HCT116 (cell line): ENCODE measurements around the gene ASCL2. TPM values are rescaled to one million over a fixed set of nuclear protein-coding genes. Genes with fewer than 3 reads are reported as not detected.

ENCODE experiments used
- ATAC-seq: fragments of 200-7000 bp; cut with Tn5 transposase; 2 replicates; pipeline ENCODE4 v1.9.1; 2020; ENCODE audit warnings: mild to moderate bottlenecking, moderate library complexity
- BruUV-seq: library from RNA; stranded (reverse); fragments of 400-500 nt; replicated peaks from 2 replicates; lab custom pipeline; 2021; lab: Mats Ljungman, UMichigan
- CTCF ChIA-PET: fragments of 300-600 bp; sonication (Branson Sonifier 250); formaldehyde crosslinking; loops from one replicate; lab custom pipeline; 2021; ENCODE audit warnings: antibody characterized with exemption; lab: Charles Lee
- POLR2A ChIA-PET: fragments of 300-600, 350-600 bp; sonication (Branson Sonifier 250); formaldehyde crosslinking; loops from one replicate; lab custom pipeline; 2021; ENCODE audit warnings: antibody characterized with exemption; lab: Charles Lee
- RAD21 ChIA-PET, 2 experiments: fragments of 300-600 bp; sonication (Branson Sonifier 250); formaldehyde crosslinking; loops; one replicate each; lab custom pipeline; 2023; ENCODE audit warnings: low total read pairs in 2 of 2; ENCODE audit not compliant: uncharacterized antibody in 2 of 2, unreplicated experiment in 2 of 2, low non-redundant PET in 1 of 2; lab: Charles Lee
- DNase-seq: peaks from one replicate; pipeline ENCODE4 v3.0.0-alpha.2; 2010; ENCODE audit warnings: low read depth, low spot score
- H2AFZ ChIP-seq: fragments of 200-600 bp; shearing (Covaris generic), sonication (generic); 2 replicates; pipeline ENCODE4 v1.6.1; 2017; ENCODE audit warnings: low read depth, mixed run types, mixed read lengths, antibody characterized with exemption, low read length; ENCODE audit not compliant: poor library complexity, severe bottlenecking
- H3K27ac ChIP-seq: 2 replicates; pipeline ENCODE4 v1.5.1; 2012; ENCODE audit warnings: low read depth, low read length
- H3K27me3 ChIP-seq: fragments of 200-600 bp; sonication (generic); 2 replicates; pipeline ENCODE4 v1.6.1; 2016; ENCODE audit warnings: mixed run types, low read length, mixed read lengths; ENCODE audit not compliant: insufficient read depth
- H3K36me3 ChIP-seq, 2 experiments: fragments of 200-500 bp in 1 of 2; fragments of 200-600 bp in 1 of 2; sonication (Bioruptor generic) in 1 of 2; sonication (generic) in 1 of 2; 2 replicates each; pipeline versions ENCODE4 v1.5.1 to v1.6.1; 2014 to 2016; ENCODE audit warnings: low read length in 2 of 2, inconsistent platforms in 1 of 2, mixed read lengths in 1 of 2, mixed run types in 1 of 2; ENCODE audit not compliant: insufficient read depth in 2 of 2, control insufficient read depth in 1 of 2
- H3K4me1 ChIP-seq, 2 experiments: fragments of 200-600 bp in 1 of 2; sonication (generic) in 1 of 2; 2 replicates each; pipeline versions ENCODE4 v1.5.1 to v1.6.1; 2012 to 2017; ENCODE audit warnings: low read length in 2 of 2, inconsistent platforms in 1 of 2, mild to moderate bottlenecking in 1 of 2, mixed read lengths in 1 of 2, mixed run types in 1 of 2, moderate library complexity in 1 of 2; ENCODE audit not compliant: insufficient read depth in 2 of 2, control insufficient read depth in 1 of 2
- H3K4me2 ChIP-seq: fragments of 200-600 bp; sonication (generic); 2 replicates; pipeline ENCODE4 v1.6.1; 2017; ENCODE audit warnings: mixed run types, low read length, mixed read lengths
- H3K4me3 ChIP-seq, 2 experiments: fragments of 200-600 bp in 1 of 2; sonication (generic) in 1 of 2; replicated peaks in 1 of 2; 2 replicates each; pipeline ENCODE4 v1.5.1; 2011 to 2016; ENCODE audit warnings: low read length in 2 of 2, control low read depth in 1 of 2, low read depth in 1 of 2, mild to moderate bottlenecking in 1 of 2, mixed read lengths in 1 of 2, mixed run types in 1 of 2
- H3K79me2 ChIP-seq: fragments of 200-600 bp; sonication (generic); 2 replicates; pipeline ENCODE4 v1.6.1; 2017; ENCODE audit warnings: mild to moderate bottlenecking, mixed run types, low read length, moderate library complexity, mixed read lengths; ENCODE audit not compliant: insufficient read depth
- H3K9ac ChIP-seq: fragments of 200-600 bp; sonication (generic); 2 replicates; pipeline ENCODE4 v1.6.1; 2016; ENCODE audit warnings: low read length, mixed read lengths
- H3K9me2 ChIP-seq: fragments of 200-600 bp; sonication (generic), shearing (Covaris generic); 2 replicates; pipeline ENCODE4 v1.6.1; 2017; ENCODE audit warnings: mixed run types, mild to moderate bottlenecking, moderate library complexity; ENCODE audit not compliant: insufficient read depth
- H3K9me3 ChIP-seq, 2 experiments: fragments of 200-500 bp in 1 of 2; fragments of 200-600 bp in 1 of 2; sonication (Bioruptor generic) in 1 of 2; sonication (generic) in 1 of 2; 2 replicates each; pipeline ENCODE4 v1.6.1; 2014 to 2017; ENCODE audit warnings: low read length in 2 of 2, mixed read lengths in 2 of 2, inconsistent platforms in 1 of 2, low read depth in 1 of 2, mild to moderate bottlenecking in 1 of 2, mixed run types in 1 of 2, moderate library complexity in 1 of 2; ENCODE audit not compliant: control insufficient read depth in 1 of 2, insufficient read depth in 1 of 2
- H4K20me1 ChIP-seq: fragments of 200-600 bp; sonication (generic), shearing (Covaris generic); 2 replicates; pipeline ENCODE4 v1.6.1; 2017; ENCODE audit warnings: mixed run types, mild to moderate bottlenecking, moderate library complexity; ENCODE audit not compliant: insufficient read depth
- EGR1 ChIP-seq: IDR thresholded peaks from 2 replicates; pipeline ENCODE4 v1.6.1; 2012; ENCODE audit warnings: low read depth
- ELF1 ChIP-seq: IDR thresholded peaks from 2 replicates; pipeline ENCODE4 v1.6.1; 2012; ENCODE audit warnings: low read depth, borderline replicate concordance
- EZH2 ChIP-seq: fragments of 200-600 bp; sonication (generic); IDR thresholded peaks from 2 replicates; pipeline ENCODE4 v1.6.1; 2017; ENCODE audit warnings: antibody characterized with exemption, mixed run types
- EZH2phosphoT487 ChIP-seq: fragments of 200-600 bp; IDR thresholded peaks from 2 replicates; pipeline ENCODE4 v1.6.1; 2018; ENCODE audit warnings: antibody characterized with exemption, borderline replicate concordance
- JUND ChIP-seq: IDR thresholded peaks from 2 replicates; pipeline ENCODE4 v1.6.1; 2012
- POLR2A ChIP-seq: IDR thresholded peaks from 2 replicates; pipeline ENCODE4 v1.7.0; 2011; ENCODE audit warnings: borderline replicate concordance; ENCODE audit not compliant: insufficient read depth, insufficient read length; ENCODE audit errors: extremely low read depth
- REST ChIP-seq: IDR thresholded peaks from 2 replicates; pipeline ENCODE4 v1.6.1; 2012; ENCODE audit warnings: low read depth
- SRF ChIP-seq: IDR thresholded peaks from 2 replicates; pipeline ENCODE4 v1.6.1; 2012; ENCODE audit warnings: low read depth
- ZNF274 ChIP-seq: fragments of 200-500 bp; sonication (Bioruptor generic); IDR thresholded peaks from 2 replicates; pipeline ENCODE4 v1.6.1; 2014; ENCODE audit warnings: mild to moderate bottlenecking, low read depth, low read length, inconsistent platforms
- intact Hi-C: fragments of 100-400 bp; cut with micrococcal nuclease; formaldehyde crosslinking; loops from 2 replicates; pipeline ENCODE4 v1.10.0; 2022
- total RNA-seq: library from RNA; stranded (reverse); gene quantifications from one replicate; pipeline ENCODE4 v1.2.1, GENCODE V29; 2021; ENCODE audit not compliant: unreplicated experiment
- TF ChIP-seq, protein P1 (sequence below): IDR thresholded peaks from 2 replicates; pipeline ENCODE4 v1.6.1; 2012
- TF ChIP-seq, protein P2 (sequence below): IDR thresholded peaks from 2 replicates; pipeline ENCODE4 v1.6.1; 2011; ENCODE audit warnings: mild to moderate bottlenecking, low read length, moderate library complexity; ENCODE audit not compliant: insufficient replicate concordance; ENCODE audit errors: extremely low read depth
- TF ChIP-seq, protein P3 (sequence below): IDR thresholded peaks from 2 replicates; pipeline ENCODE4 v1.6.1; 2012
- TF ChIP-seq, protein P4 (sequence below), 3 experiments: fragments of 200-600 bp in 1 of 3; sonication (generic) in 1 of 3; IDR thresholded peaks in 2 of 3; conservative IDR thresholded peaks in 1 of 3; 2 replicates each; pipeline ENCODE4 v1.5.1; 2012 to 2017; ENCODE audit warnings: low read depth in 2 of 3, low read length in 2 of 3, antibody characterized with exemption in 1 of 3, borderline replicate concordance in 1 of 3, control low read depth in 1 of 3, mild to moderate bottlenecking in 1 of 3, mixed read lengths in 1 of 3, mixed run types in 1 of 3, moderate library complexity in 1 of 3; ENCODE audit not compliant: insufficient read depth in 1 of 3

ASCL2 gene
- total RNA-seq, 1 experiment from 2014 or later = not detected

GRCh38 chr11:2252018-2252417 lies 18.4 kb downstream of the ASCL2 start:
- intact Hi-C loops = no loop called here
- H3K9ac ChIP-seq = no peak overlapping the region
- ChIA-PET RAD21 (no interaction called here), CTCF (no interaction called here), POLR2A (no interaction called here)
- H3K4me1 ChIP-seq = peaks cover 0 to 3% of the 10 kb centered on the region in 2 experiments; a peak in 1 of 4 replicates
- no TSS peak for BruUV-seq
- H3K36me3 ChIP-seq = no peaks in the 10 kb centered on the region
- TF ChIP-seq, protein P1, sequence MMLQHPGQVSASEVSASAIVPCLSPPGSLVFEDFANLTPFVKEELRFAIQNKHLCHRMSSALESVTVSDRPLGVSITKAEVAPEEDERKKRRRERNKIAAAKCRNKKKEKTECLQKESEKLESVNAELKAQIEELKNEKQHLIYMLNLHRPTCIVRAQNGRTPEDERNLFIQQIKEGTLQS = no peak
- TF ChIP-seq POLR2A = no peak
- TF ChIP-seq ZNF274 = no peak
- TF ChIP-seq EZH2phosphoT487 = no peak
- TF ChIP-seq, protein P2, sequence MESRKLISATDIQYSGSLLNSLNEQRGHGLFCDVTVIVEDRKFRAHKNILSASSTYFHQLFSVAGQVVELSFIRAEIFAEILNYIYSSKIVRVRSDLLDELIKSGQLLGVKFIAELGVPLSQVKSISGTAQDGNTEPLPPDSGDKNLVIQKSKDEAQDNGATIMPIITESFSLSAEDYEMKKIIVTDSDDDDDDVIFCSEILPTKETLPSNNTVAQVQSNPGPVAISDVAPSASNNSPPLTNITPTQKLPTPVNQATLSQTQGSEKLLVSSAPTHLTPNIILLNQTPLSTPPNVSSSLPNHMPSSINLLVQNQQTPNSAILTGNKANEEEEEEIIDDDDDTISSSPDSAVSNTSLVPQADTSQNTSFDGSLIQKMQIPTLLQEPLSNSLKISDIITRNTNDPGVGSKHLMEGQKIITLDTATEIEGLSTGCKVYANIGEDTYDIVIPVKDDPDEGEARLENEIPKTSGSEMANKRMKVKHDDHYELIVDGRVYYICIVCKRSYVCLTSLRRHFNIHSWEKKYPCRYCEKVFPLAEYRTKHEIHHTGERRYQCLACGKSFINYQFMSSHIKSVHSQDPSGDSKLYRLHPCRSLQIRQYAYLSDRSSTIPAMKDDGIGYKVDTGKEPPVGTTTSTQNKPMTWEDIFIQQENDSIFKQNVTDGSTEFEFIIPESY = no peak
- no peak for TF ChIP-seq REST
- TF ChIP-seq, protein P3, sequence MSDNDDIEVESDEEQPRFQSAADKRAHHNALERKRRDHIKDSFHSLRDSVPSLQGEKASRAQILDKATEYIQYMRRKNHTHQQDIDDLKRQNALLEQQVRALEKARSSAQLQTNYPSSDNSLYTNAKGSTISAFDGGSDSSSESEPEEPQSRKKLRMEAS = no peak
- no peak for TF ChIP-seq SRF
- no peak for TF ChIP-seq JUND
- TF ChIP-seq, protein P4, sequence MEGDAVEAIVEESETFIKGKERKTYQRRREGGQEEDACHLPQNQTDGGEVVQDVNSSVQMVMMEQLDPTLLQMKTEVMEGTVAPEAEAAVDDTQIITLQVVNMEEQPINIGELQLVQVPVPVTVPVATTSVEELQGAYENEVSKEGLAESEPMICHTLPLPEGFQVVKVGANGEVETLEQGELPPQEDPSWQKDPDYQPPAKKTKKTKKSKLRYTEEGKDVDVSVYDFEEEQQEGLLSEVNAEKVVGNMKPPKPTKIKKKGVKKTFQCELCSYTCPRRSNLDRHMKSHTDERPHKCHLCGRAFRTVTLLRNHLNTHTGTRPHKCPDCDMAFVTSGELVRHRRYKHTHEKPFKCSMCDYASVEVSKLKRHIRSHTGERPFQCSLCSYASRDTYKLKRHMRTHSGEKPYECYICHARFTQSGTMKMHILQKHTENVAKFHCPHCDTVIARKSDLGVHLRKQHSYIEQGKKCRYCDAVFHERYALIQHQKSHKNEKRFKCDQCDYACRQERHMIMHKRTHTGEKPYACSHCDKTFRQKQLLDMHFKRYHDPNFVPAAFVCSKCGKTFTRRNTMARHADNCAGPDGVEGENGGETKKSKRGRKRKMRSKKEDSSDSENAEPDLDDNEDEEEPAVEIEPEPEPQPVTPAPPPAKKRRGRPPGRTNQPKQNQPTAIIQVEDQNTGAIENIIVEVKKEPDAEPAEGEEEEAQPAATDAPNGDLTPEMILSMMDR (IDR thresholded peaks at IDR 0.05 in 2 of 3, conservative IDR thresholded peaks at IDR 0.05 in 1 of 3; ENCODE audit: borderline replicate concordance in 1 of 3, insufficient read depth in 1 of 3, low read depth in 2 of 3, low read length in 2 of 3) = no peak
- no peak for TF ChIP-seq EGR1
- TF ChIP-seq ELF1 = no peak
- no peak for TF ChIP-seq EZH2
- H3K79me2 ChIP-seq = no peaks in the 10 kb centered on the region
- H3K27me3 ChIP-seq = no peaks in the 10 kb centered on the region
- ATAC-seq = no peak
- H3K9me2 ChIP-seq = no peaks in the 10 kb centered on the region
- H3K27ac ChIP-seq = no peak overlapping the region
- no peaks in the 10 kb centered on the region for H4K20me1 ChIP-seq
- H3K4me2 ChIP-seq = no peak overlapping the region
- DNase-seq = no peak
- no peak overlapping the region for H2AFZ ChIP-seq
- H3K4me3 ChIP-seq = no peak overlapping the region
- H3K9me3 ChIP-seq = no peaks in the 10 kb centered on the region
